Spleen (tissue), 11 donors: ENCODE data around the gene FAM20C. TPM values are rescaled to one million over a fixed set of nuclear protein-coding genes. Genes with fewer than 3 reads are reported as not detected.

Experiments used
- DNase-seq: peaks from one replicate; pipeline ENCODE4 v3.0.0-alpha.2; 2020
- H3K27ac ChIP-seq, 8 donors: fragments of 200-600 bp; sonication (generic) in 7 of 8; 1 replicate in 4 of 8; 2 replicates in 4 of 8; pipeline versions ENCODE4 v1.5.0 to v1.8.0; 2016 to 2021; ENCODE audit warnings: inconsistent platforms in 4 of 8, mild to moderate bottlenecking in 4 of 8, moderate library complexity in 1 of 8
- H3K27me3 ChIP-seq, 7 donors: fragments of 200-600 bp; sonication (generic) in 6 of 7; replicated peaks in 1 of 7; 1 replicate in 4 of 7; 2 replicates in 3 of 7; pipeline versions ENCODE4 v1.5.0 to v1.8.0; 2016 to 2021; ENCODE audit warnings: inconsistent platforms in 3 of 7, mild to moderate bottlenecking in 1 of 7
- H3K36me3 ChIP-seq, 6 donors: fragments of 200-600 bp; sonication (generic) in 5 of 6; 1 replicate in 4 of 6; 2 replicates in 2 of 6; pipeline versions ENCODE4 v1.5.0 to v1.8.0; 2016 to 2021; ENCODE audit warnings: inconsistent platforms in 2 of 6
- H3K4me1 ChIP-seq, 6 donors: fragments of 200-600 bp; sonication (generic) in 5 of 6; 1 replicate in 3 of 6; 2 replicates in 3 of 6; pipeline versions ENCODE4 v1.5.0 to v1.8.0; 2016 to 2021; ENCODE audit warnings: inconsistent platforms in 3 of 6
- H3K4me3 ChIP-seq, 8 donors: fragments of 200-600 bp; sonication (generic) in 7 of 8; 1 replicate in 4 of 8; 2 replicates in 4 of 8; pipeline versions ENCODE4 v1.5.0 to v1.8.0; 2016 to 2021; ENCODE audit warnings: inconsistent platforms in 4 of 8, mild to moderate bottlenecking in 4 of 8, moderate library complexity in 2 of 8
- H3K9me3 ChIP-seq, 8 donors: fragments of 200-600 bp; sonication (generic) in 7 of 8; 1 replicate in 4 of 8; 2 replicates in 4 of 8; pipeline versions ENCODE4 v1.5.0 to v1.8.0; 2016 to 2021; ENCODE audit warnings: inconsistent platforms in 4 of 8
- POLR2A ChIP-seq, 3 donors: fragments of 450-650 bp; IDR thresholded peaks; one replicate each; pipeline ENCODE4 v1.5.1; 2017; ENCODE audit warnings: antibody characterized with exemption in 3 of 3, mild to moderate bottlenecking in 1 of 3
- POLR2AphosphoS5 ChIP-seq, 3 donors: sonication (generic); formaldehyde crosslinking; IDR thresholded peaks; one replicate each; pipeline ENCODE4 v1.5.1; 2017; ENCODE audit warnings: antibody characterized with exemption in 3 of 3
- WGBS, 5 donors: extraction: QIAGEN DNeasy Blood & Tissue Kit in 3 of 5; methylation state at CpG; one replicate each; pipeline versions ENCODE4 v1.1.5 to v1.1.7; 2013 to 2018; 5-methylcytosine and 5-hydroxymethylcytosine counted together
- intact Hi-C: fragments of 100-400 bp; cut with DNase I; formaldehyde crosslinking; loops from one replicate; pipeline ENCODE4 v1.15.0; 2023; ENCODE audit warnings: low total_unique reads
- polyA plus RNA-seq, 3 donors: library from polyadenylated mRNA; stranded (reverse); fragments of 200-250 nt; gene quantifications; one replicate each; pipeline ENCODE4 v1.2.1, GENCODE V29; 2013
- total RNA-seq, 7 donors: library from RNA; depleted of rRNA in 3 of 7; stranded (reverse); fragments of >200 nt in 3 of 7; fragmentation: NEBNext Ultra II Directional in 4 of 7; extraction: Animal tissue kit (Norgen Biotek cat#: 25700) in 4 of 7; gene quantifications; one replicate each; pipeline versions ENCODE4 v1.1.0 to v1.2.1, GENCODE V29; 2016 to 2021
- TF ChIP-seq, protein P1 (sequence below), 11 experiments: fragments of 200-600 bp in 7 of 11; fragments of 450-650 bp in 4 of 11; sonication (generic) in 4 of 11; IDR thresholded peaks in 8 of 11; conservative IDR thresholded peaks in 3 of 11; 1 replicate in 7 of 11; 2 replicates in 4 of 11; pipeline versions ENCODE4 v1.4.0 to v1.8.0; 2016 to 2021; ENCODE audit warnings: antibody characterized with exemption in 11 of 11, inconsistent platforms in 4 of 11, mild to moderate bottlenecking in 1 of 11
- donor health status: healthy with polysubstance abuse.
- donor health status: DM: no; HTN: no; CAD: no; lungs with moderate emphysema.
- donor health status: DM: no; HTN: no; CAD: no.
- donor health status: Bipolar disorder and iron deficiency.
- donor health status: healthy.
- donor health status: DM: no; HTN: no; CAD: no.
- donor health status: DM: yes; HTN: yes; CAD: no.

FAM20C gene
- total and polyA plus RNA-seq, 10 donors: 6.9 to 27.3 (median 14.6) TPM

DNA sequence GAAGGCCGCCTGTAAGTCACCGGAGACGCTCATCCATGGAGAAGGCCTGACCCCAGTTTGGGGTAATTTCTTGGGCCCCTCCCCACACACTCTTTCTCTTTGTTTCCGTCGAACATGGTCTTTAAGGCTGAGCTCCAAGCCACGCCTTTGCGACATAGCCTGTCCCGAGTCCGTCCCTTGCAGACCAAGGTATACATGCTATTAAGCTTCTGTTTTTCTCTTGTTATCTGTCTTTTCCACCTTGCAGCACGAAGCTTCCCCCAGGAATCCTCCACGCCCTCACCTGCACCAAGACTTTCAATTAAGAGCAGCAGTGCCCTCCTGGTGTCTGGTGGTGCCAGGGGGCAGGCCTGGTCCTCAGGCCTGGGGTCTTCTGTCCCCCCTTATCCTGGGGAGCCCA is 4.2 kb upstream of the FAM20C start:
- no peaks in the 10 kb centered on the region for H3K36me3 ChIP-seq
- peaks cover 0 to 41% (median 24%) of the 10 kb centered on the region in 7 donors for H3K27me3 ChIP-seq
- no peak overlapping the region for H3K4me3 ChIP-seq
- no peaks in the 10 kb centered on the region for H3K9me3 ChIP-seq
- intact Hi-C loops: no loop called here
- peaks cover 0 to 27% (median 17%) of the 10 kb centered on the region in 6 donors for H3K4me1 ChIP-seq
- DNase-seq: no peak
- no peak overlapping the region for H3K27ac ChIP-seq
- no peak for TF ChIP-seq POLR2A (IDR thresholded peaks at IDR 0.05)
- TF ChIP-seq, protein P1, sequence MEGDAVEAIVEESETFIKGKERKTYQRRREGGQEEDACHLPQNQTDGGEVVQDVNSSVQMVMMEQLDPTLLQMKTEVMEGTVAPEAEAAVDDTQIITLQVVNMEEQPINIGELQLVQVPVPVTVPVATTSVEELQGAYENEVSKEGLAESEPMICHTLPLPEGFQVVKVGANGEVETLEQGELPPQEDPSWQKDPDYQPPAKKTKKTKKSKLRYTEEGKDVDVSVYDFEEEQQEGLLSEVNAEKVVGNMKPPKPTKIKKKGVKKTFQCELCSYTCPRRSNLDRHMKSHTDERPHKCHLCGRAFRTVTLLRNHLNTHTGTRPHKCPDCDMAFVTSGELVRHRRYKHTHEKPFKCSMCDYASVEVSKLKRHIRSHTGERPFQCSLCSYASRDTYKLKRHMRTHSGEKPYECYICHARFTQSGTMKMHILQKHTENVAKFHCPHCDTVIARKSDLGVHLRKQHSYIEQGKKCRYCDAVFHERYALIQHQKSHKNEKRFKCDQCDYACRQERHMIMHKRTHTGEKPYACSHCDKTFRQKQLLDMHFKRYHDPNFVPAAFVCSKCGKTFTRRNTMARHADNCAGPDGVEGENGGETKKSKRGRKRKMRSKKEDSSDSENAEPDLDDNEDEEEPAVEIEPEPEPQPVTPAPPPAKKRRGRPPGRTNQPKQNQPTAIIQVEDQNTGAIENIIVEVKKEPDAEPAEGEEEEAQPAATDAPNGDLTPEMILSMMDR (IDR thresholded peaks at IDR 0.05 in 8 of 11, conservative IDR thresholded peaks at IDR 0.05 in 3 of 11): no peak
- WGBS, 5 donors: 85 to 90% (median 87%) methylated on average over 11 of the region's 11 CpGs

DNA sequence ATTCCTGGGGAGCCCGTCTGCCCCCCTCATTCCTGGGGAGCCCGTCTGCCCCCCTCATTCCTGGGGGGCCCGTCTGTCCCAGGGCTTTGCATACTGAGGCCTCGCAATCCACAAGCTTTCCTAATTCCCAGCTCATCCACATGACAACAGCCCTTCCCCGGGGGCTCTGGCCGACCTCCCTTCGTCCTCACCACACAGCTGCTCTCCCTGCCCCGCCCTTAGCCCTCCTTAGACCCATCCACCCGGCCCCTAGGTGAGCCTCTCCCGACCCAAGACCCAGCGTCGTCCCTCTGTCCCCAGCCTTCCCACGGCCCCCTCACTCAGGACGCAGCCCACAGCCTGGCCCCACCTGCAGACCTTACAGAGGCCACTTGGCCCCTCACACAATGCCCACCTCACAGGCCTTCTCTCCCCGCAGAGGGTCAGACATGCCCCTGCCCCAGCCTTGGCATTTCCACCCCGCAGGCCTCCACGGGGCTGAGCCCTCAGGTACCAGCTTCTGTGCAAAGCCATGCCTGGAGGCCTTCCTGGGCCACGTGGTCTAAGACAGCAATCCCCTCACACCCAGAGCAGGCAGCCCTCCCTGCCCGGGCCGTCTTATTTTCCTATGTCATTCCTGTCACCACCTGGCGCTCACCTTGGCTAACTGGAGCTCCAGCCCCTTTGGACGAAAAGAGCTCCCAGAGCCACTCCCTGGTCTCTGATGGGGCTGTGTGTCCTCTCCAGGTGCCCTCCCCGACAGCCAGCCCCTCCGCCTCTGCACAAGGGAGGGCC is 3.5 kb upstream of the FAM20C start:
- 78 to 80% (median 80%) methylated on average over 24 of the region's 24 CpGs for WGBS, 5 donors
- Histone ChIP-seq H3K27me3 (peaks cover 0 to 47% (median 31%) of the 10 kb centered on the region in 7 donors), H3K36me3 (no peaks in the 10 kb centered on the region), H3K4me3 (no peak overlapping the region), H3K4me1 (peaks cover 0 to 34% (median 20%) of the 10 kb centered on the region in 6 donors), H3K9me3 (no peaks in the 10 kb centered on the region), H3K27ac (no peak overlapping the region)
- TF ChIP-seq POLR2AphosphoS5 (IDR thresholded peaks at IDR 0.05) (no peak), POLR2A (IDR thresholded peaks at IDR 0.05) (no peak)
- TF ChIP-seq, protein P1 (IDR thresholded peaks at IDR 0.05 in 8 of 11, conservative IDR thresholded peaks at IDR 0.05 in 3 of 11): no peak
- intact Hi-C loops: no loop called here
- no peak for DNase-seq

DNA sequence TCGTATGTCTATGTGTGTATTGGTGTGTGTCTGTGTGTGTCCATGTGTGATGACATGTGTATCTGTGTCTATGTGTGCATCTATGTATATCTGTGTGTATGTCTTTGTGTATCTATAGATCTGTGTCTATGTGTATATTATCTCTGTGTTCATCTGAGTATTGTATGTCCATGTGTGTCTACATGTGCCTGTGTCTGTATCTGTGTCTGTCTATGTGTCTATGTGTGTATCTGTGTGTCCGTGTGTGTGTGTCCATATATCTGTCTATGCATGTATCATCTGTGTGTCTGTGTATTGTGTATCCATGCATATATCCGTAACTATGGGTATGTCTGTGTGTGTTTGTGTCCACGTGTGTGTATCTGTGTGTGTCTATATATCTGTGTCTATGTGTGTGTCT is 2.7 kb upstream of the FAM20C start:
- no peak for TF ChIP-seq POLR2A (IDR thresholded peaks at IDR 0.05)
- TF ChIP-seq, protein P1 (IDR thresholded peaks at IDR 0.05 in 8 of 11, conservative IDR thresholded peaks at IDR 0.05 in 3 of 11): no peak
- no peak for TF ChIP-seq POLR2AphosphoS5 (IDR thresholded peaks at IDR 0.05)
- Histone ChIP-seq H3K27me3 (peaks cover 0 to 55% (median 35%) of the 10 kb centered on the region in 7 donors), H3K36me3 (no peaks in the 10 kb centered on the region), H3K4me1 (peaks cover 0 to 36% (median 22%) of the 10 kb centered on the region in 6 donors), H3K4me3 (no peak overlapping the region), H3K27ac (no peak overlapping the region), H3K9me3 (no peaks in the 10 kb centered on the region)
- 67 to 91% (median 78%) methylated on average over 4 of the region's 4 CpGs for WGBS, 5 donors
- no peak for DNase-seq
- intact Hi-C loops: no loop called here

DNA sequence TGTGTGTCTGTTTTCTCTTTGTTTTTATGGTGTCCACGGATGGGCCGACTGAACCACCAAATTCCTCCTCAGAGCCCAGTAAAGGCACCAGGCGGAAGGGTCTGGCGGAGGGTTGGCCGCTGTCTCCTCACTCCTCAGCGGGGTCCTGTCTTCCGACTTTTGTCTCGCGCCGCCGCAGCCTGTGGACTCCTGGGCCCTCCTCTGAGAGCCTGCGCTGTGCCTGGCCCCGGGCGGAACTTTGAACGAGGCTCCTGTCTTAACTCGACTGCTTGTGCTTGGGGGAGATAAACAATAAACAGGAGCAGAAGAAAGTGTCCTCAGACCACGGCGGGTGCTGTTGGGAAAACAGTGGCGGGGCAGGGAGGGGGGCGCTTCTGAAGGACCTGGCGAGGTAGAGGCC is 2.2 kb upstream of the FAM20C start:
- no peak overlapping the region for H3K27ac ChIP-seq
- H3K27me3 ChIP-seq: peaks cover 0 to 60% (median 35%) of the 10 kb centered on the region in 7 donors
- 82 to 98% (median 89%) methylated on average over 19 to 21 of the region's 21 CpGs for WGBS, 5 donors
- TF ChIP-seq, protein P1 (IDR thresholded peaks at IDR 0.05 in 8 of 11, conservative IDR thresholded peaks at IDR 0.05 in 3 of 11): no peak
- TF ChIP-seq POLR2A (IDR thresholded peaks at IDR 0.05) (no peak), POLR2AphosphoS5 (IDR thresholded peaks at IDR 0.05) (no peak)
- H3K9me3 ChIP-seq: no peaks in the 10 kb centered on the region
- intact Hi-C loops: no loop called here
- no peak for DNase-seq
- peaks cover 0 to 41% (median 22%) of the 10 kb centered on the region in 6 donors for H3K4me1 ChIP-seq
- H3K4me3 ChIP-seq: no peak overlapping the region
- H3K36me3 ChIP-seq: no peaks in the 10 kb centered on the region
